GM19023 (cell line): ENCODE measurements around the gene FBN2.
"Not testable (repeated sequence)": the region's sequence is repeated elsewhere in the genome, so short reads cannot be mapped to it uniquely, and the experiment has no call there.

Experiments
- ATAC-seq: cut with Tn5 transposase; IDR thresholded peaks from one replicate; pipeline ENCODE4 v1.9.1; 2021; ENCODE audit warnings: mild to moderate bottlenecking, moderate library complexity; ENCODE audit not compliant: unreplicated experiment

FBN2 gene

DNA sequence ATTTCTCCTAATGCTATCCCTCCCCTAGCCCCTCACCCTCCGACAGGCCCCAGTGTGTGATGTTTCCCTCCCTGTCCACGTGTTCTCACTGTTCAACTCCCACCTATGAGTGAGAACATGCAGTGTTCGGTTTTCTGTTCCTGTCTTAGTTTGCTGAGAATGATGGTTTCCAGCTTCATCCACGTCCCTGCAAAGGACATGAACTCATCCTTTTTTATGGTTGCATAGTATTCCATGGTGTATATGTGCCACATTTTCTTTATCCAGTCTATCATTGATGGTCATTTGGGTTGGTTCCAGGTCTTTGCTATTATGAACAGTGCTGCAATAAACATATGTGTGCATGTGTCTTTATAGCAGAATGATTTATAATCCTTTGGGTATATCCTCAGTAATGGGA, 216.6 kb downstream of the FBN2 start:
- not testable (repeated sequence) for ATAC-seq

DNA sequence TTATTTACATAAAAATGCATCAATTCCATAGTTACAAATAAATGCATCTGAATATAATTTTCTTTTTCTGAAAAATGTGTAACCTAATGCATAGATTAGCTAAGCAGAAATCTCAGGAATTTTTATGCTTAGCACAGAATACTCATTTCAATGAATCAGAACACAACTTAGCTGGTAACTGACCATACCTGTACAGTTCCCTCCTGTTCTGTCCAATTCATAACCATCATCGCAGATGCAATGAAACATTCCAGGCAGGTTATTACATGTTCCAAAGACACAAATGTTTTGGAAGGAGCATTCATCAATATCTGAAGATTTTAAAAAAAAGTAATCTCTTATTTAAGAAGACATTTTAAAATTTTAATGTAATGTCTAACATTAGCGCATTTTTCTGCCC, 219.4 kb downstream of the FBN2 start:
- ATAC-seq, result no peak

DNA sequence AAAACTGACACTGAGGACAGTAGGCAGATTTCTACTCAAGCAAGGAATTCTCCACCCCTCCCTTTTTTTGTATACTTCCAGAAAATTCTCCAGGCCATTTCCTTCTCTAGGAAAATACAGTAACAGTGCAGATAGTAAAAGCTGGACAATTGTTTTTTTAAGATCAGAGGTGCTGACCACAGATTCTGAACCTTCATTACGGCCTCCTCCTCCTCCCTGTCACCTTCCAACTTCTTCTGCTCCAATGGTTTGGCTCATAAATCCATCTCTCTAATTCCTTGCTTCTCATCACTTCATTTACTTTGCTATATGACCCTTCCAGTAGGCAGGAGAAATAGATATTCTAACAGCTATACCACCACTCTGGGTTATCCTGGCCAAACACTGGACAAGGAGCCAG, 220.6 kb downstream of the FBN2 start:
- no peak for ATAC-seq

DNA sequence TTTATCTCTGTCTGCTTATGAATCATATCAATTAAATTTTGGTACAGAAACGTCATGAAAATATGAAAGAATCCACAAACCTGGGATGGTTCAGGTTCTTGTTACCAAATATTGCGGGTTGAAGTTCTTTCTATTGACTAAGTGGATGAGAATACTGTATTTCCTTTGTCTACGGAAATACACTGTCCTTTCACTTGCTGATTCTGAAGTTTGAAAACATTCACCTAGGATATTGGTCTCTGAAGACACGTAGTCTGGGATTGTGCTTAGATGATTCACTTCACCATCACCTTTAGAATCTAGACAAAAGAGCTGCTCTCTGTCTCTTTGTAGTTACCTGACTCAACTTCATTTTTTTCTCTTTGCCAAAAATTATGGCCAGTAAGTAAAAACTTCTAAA, 222.4 kb downstream of the FBN2 start:
- no peak for ATAC-seq

DNA sequence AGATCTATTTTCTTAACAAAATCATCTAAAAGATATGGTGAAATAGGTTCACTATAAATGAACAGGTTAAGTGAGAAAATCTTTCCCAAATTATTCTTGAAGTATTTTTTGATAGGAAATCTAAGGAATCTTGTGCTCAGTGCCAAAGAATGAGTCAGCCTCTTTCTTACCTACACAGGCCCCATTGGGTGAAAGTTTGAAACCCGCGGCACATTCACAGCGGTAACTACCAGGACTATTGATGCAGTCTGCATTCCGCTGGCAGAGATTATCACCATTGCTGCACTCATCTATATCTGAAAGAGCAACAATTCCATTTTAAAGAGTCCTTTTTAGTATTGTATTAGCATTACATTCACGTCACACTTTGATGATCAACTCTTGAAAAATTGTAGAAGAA, 232.7 kb downstream of the FBN2 start:
- ATAC-seq, result no peak

DNA sequence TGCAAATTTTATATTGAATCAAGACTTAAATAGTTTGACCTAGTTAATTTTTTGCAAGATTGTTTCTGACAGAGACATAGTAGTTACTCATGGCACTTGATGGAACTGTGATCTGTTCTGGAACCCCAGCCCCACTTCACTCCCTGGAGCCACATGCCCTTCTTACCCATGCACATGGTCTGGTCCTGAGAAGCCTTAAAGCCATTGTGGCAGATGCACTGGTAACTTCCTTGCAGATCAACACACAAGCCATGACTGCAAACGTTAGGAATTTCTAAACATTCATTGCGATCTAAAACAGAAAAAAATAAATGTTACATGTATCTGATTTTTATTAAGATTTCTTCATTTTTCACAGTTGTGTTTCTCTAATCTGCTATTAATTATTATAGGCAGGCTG, 233.3 kb downstream of the FBN2 start:
- ATAC-seq, result no peak

DNA sequence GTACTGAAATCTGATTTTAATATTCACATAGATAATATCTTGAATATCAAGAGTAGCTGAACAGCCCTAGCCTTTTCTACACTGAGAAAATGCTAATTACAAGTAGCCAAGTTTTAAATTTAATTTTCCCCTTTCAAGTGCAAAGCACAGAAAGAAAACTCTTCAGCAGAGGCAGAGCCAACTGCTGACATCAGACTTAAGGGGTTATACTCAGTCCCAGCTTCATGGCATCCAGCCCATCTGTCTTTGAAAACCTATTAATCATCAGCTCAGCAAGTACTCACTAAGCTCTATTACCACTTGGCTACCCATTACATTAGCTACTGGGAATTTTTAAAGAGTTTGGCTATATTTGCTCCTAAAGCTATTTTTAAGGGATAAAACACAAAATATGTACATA, 234.0 kb downstream of the FBN2 start:
- ATAC-seq, result no peak

DNA sequence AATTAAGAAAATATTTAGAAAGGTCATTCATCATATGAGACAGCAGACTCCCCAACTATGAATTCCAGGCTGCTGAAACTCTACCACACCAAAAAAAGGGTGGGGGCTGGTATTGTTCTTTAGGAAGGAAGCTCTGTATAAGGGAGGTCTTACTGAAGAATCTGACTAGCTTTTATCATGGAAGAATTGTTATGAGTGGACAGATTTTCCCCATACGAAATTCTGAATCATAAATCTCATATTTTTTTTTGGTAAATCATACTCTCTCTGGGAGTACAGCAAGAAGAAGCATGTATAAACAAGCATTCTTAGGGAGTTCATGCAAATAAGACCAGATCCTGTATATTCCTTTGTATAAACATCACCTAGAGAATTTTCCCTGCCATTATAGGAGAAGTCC, 234.5 kb downstream of the FBN2 start:
- no peak for ATAC-seq

DNA sequence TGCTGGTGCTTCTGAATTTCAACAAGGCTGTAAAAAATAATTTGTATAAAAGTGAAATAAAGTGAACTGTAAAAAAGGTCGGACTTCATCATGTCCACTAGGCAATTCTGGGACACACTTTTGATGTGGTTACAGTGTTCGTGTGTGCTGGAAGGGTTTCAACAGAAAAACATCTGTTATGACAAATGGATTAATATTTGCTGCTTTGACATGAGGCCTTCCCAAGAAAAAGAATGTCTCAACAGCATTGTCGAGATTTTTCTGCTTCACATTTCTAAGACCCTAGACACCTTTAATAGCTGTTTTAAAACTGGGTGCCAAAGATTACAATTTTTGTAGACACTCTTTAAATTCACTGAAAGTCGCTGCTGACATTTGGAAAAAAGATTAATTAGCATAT, 237.9 kb downstream of the FBN2 start:
- ATAC-seq, result no peak

DNA sequence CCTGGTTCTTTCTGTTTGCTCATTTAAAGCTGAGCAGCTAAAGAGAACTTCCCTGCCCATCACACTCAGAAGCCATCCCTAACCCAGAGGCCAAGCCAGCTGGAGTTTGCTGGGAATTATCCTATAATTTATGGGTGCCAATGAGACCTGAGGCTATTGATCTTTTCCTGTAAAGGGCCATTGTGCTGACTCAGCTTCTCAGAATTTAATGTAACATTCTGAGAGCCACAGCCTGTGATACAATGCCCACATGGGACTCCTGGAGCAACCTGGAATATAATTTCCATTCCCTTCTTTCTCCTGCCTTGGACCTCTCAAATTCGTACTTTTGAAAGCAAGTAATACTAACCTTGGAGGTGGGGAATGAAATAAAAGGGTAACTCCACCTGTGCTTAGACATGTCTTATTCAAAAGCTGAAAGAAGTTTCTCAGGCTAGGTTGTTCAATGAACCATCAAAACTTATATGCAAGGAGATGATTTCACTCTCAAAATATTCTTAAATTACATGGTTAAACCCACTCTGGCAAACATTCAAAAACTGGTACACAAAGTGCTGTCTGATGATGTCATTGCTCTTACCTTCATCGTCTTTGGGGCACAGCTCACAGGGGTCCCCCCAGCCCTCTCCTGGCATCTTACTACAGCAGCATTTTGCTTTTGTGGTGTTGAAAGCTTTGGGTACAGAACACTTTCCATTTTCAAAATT, 247.7 kb downstream of the FBN2 start:
- ATAC-seq, result no peak

DNA sequence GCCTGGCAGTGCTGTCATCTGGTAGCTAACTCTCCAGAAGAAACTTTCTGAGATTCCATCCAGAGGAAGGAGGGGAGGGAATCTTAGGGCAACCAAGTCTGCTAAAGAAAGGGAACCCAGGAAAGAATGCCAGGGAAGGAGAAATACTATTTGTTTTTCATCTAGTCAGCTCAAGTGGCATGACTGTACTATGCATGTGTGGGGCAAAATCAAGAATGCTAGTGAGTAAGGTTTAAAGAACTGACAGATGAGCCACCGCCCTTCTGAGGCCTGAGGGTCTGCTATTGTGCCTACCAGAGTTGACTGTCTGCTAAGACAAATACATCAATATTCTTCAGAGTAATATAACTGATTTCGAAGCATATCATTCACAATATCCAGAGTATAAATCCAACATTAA, 250.3 kb downstream of the FBN2 start:
- ATAC-seq, result no peak

DNA sequence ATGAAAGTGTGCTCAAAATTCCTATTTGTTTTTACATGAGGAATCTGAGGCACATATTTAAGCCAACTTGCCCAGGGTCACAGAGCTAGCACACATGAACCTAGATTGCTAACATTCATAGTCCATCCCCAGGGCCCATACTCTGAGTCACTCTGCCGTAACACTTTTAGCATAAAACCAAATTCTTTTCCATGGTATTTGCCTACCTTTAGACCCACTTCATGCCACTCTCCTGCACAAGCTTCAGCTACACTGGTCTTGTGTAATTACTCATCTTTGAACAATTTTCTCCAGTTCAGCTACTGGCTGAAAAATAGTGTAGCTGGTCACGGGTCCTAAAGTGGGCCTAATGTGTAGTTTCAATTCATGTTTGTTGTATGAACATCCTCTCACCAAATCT, 253.8 kb downstream of the FBN2 start:
- no peak for ATAC-seq

DNA sequence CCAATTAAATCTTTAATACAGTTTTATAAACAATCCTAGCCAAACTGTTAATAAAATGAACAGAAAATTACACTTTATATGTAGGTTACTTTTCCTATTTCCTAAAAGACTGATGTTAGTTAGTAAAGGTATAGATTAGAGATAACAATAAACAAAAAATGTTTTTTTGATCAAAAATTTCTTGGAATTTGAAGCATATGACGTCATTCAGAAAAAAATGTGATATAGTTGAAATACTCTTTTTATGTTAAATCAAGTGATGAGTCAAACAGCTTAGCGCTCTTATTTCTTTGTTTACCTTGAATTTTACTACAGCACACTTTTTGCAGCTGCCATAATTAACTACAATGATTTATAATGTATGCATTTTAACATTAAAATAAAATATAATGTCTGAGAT, 258.7 kb downstream of the FBN2 start:
- ATAC-seq, result no peak

DNA sequence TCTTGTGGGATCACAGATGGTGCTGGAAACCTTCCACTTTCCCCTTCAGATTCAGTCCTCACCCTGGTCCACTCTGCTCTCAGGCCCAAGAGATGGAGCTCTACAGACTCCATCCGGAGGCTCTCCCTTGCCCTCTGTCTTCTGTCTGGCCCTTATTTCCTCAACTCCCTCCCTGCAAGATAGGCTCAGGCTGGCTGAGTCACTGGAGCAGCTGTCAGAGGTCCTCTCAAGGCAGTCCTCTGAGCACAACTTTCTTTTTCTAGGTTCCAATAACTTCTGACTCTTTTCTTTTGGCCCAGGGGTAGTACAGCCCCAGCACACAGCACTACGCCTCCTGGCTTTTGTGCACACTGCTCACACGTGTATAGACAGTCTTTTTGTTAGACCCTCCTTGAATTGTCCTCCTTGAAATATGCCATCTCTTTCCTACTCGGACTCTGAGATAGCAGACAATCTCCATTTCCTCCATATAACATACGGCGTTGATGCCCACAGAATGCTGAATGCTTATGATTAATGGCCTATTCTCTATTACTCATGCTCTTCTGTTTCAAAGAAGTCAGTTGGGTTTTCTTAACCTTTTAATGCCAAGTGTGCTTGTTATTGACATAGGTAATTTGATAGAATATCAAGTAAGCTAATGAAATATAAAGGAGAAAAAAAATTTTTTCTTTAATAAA, 261.4 kb downstream of the FBN2 start:
- ATAC-seq, result no peak

DNA sequence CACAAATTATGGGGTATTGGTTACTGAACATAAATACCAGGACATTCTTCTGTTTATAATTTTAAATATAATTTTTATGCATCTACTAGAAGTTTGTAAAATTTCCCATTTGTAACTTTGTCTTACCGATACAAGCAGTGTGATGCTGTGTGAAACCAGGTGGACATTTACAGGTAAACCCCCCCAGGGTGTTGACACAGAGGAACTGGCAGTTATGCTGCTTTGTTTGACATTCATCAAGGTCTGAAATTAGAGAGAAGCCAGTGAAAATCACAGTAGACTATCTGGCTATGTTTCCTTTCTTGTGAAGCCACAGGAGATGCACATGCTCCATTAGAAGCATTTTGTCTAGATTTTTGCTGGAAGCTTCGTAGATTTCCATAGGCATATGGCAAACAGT, 263.6 kb downstream of the FBN2 start:
- no peak for ATAC-seq

DNA sequence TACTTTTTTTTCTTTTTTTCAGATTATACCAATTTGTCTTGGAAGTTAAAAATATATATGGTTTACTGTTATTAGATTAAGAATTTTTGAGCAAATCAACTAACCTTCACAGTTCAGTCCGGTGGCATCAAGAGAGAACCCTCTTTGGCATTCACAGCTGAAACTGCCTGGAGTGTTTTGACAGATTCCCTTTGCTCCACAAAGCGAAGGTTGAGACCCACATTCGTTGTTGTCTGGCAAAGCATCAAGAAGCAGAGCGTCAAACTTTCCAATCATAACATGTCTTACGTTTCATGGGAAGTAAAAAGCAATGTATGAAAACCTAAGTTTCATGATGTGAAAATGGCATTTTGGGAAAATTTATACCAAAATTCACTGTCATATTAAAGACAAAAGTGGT, 264.3 kb downstream of the FBN2 start:
- no peak for ATAC-seq

DNA sequence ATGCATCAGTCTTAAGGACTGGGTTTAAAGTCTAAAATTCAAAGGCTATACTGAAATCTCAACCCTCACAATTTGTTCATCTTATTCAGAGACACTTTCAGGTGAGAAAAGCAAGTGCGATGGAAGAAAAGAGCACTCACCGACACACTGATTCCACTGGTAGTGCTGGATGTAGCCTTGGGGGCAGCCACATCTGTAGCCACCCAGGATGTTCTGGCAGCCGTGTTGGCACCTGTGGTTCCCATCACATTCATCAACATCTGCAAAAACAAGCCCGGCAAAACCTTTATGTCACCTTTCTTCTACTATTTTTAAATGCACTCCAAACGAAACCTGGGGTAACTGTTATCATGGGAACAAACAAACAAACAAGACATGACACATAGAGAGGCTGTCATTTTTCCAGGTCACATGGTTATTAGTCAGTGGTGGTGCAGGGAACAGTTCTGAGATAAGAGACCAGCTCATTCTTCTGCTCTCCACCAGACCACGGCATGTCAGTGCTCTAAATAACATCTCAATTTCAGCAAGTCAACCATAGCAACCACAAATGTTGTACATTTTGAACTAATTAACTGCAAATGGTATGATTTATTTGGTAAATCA, 266.1 kb downstream of the FBN2 start:
- no peak for ATAC-seq

DNA sequence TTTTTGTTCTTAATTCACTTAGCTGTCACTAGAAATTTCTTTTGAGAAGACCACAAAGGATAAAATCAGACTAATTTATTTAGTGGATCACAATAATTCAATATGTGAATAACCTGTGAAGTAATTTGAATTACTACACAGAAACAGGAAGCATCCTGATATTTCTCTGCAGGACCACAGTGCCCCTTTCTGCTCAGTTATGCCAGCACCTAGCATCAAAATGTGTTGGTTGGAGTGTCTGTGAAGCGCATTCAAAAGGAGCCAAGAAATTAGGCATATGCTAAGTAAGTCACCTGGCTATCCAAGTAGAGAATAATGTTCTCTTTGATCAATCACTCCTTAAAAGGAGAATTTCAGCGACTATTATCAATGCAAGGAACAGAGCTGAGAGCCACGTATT, 267.0 kb downstream of the FBN2 start:
- no peak for ATAC-seq

DNA sequence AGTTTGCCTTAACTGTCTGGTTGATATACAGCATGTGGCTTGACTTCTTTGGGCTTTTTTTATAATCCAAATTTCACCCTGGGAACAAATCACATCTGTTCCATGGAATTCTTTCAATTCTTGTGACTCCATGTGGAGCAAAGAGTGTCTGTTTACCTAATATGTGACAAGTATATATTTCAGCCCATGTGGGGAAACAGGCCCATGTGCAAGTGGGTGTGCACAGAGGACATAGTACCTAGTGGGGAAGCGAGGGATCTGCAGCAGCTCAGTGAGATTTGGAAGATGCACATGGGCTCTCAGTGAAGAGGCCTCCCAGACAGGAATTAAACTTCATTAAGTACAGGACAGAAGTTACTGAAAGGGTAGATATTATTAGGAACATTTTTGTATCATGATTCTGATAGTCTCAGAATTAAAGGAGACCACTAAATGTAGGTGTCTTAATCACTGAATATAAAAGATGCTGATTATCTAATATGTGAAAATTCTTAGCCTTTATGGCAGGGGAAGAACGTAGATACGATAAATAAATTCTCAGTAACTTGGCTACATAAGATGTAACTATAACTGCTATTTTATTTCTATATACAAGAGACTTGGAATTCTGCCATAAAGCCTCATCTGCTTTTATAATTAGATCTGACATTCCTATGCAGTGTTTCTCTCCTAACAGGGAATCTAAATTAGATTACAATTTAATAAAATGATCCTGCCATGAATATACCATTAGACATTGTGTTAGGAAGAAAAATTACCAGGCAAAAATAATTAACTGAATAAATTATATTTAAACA, 273.3 kb downstream of the FBN2 start:
- ATAC-seq, result no peak

DNA sequence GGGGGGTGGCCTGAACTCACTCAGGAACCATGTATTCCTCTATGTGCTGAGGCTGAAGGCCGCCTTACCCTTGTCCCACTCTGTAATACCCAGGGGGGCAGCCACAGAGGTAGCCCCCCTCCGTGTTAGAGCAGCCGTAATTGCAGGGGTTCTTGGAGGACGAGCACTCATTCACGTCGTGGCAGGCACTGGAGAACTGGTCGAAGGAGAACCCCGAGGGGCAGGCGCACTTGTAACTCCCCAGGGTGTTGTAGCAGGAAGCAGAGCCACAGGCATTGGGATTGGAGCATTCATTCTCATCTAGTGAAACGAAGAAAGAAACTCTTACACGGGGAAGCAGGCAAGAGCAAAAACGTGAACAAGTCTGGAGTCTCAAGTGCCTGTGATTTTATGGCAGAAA, 274.7 kb downstream of the FBN2 start:
- ATAC-seq, result no peak

DNA sequence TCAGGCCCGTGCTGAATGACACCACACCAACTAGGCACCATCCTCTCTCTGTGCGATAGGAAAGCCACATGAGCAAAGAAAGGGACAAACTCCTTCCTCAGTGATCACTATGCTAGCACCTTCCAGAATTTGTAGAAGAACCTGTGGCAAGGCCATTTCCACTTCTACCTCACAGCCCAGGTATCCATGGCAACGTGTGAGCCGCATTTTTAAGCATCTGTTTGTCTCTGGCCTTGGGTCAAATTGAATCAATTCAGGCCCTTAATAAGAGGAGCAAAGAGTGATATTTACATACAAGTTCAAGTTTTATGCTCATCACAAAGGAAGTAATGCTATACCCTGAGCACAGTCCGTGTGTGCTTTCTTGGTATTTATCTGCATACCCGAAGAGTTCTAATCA, 275.1 kb downstream of the FBN2 start:
- ATAC-seq, result no peak

DNA sequence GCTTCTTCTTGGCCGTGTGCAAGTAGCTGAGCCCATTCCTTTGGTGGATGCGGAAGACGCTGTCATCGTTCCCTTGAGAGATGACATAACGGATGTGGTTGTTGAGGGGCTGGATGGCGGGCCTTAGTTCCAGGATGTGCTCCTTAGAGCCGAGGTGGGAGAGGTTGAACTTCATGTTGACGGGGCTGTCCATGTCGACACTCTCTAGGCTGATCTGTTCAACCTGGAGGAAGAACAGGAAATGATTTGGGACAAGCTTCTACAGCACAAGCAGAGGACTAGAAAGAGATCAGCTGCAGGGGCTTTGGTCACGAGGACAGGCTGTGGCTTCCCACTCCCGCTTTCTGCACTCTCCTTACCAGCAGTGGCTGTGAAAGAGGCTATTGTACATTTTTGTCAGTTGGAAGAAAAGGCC, 278.4 kb downstream of the FBN2 start:
- ATAC-seq, result no peak
